Measurements from ENCODE around the gene CCL21.

DNA sequence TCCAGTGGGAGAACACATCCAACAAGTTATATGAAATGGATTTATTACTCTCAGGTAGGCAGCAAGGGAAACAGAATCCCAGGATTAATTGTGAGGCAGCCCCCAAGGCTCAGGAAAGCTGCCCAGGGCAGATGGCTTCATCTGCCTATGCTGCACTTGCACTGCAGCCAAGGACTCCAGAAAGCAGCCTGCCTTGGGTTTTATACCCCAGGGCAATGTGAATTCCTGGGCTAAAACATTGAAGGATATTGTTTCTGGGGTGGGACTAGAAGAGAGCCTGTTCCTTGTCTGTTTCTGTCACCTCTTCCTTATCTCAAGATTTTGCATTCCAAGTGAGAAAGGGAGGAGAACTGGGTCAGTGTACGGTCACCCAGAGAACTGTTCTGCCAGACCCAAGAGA lies 38.6 kb downstream of the CCL21 start:
- TF ChIP-seq, protein P1, sequence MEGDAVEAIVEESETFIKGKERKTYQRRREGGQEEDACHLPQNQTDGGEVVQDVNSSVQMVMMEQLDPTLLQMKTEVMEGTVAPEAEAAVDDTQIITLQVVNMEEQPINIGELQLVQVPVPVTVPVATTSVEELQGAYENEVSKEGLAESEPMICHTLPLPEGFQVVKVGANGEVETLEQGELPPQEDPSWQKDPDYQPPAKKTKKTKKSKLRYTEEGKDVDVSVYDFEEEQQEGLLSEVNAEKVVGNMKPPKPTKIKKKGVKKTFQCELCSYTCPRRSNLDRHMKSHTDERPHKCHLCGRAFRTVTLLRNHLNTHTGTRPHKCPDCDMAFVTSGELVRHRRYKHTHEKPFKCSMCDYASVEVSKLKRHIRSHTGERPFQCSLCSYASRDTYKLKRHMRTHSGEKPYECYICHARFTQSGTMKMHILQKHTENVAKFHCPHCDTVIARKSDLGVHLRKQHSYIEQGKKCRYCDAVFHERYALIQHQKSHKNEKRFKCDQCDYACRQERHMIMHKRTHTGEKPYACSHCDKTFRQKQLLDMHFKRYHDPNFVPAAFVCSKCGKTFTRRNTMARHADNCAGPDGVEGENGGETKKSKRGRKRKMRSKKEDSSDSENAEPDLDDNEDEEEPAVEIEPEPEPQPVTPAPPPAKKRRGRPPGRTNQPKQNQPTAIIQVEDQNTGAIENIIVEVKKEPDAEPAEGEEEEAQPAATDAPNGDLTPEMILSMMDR (IDR thresholded peaks at IDR 0.05; ENCODE audit: low read length) = no peak
- no peak for TF ChIP-seq EZH2 (IDR thresholded peaks at IDR 0.05; ENCODE audit: borderline replicate concordance, low read length)

Data from OCI-LY1 (cell line).